Muscle layer of duodenum (tissue), 2 donors: Measurements from ENCODE around the gene BCAT1.
"Not testable (repeated sequence)": the region's sequence is repeated elsewhere in the genome, so short reads cannot be mapped to it uniquely, and the experiment has no call there.

Experiments
- H3K27ac ChIP-seq: one replicate; pipeline ENCODE4 v1.7.0; 2013; ENCODE audit warnings: mild to moderate bottlenecking, low read length
- H3K27me3 ChIP-seq: one replicate; pipeline ENCODE4 v1.7.0; 2013; ENCODE audit warnings: low read depth, mild to moderate bottlenecking, control low read depth, low read length
- H3K36me3 ChIP-seq, 2 donors: one replicate each; pipeline ENCODE4 v1.7.0; 2013; ENCODE audit warnings: low read length in 2 of 2, control low read depth in 1 of 2, mild to moderate bottlenecking in 1 of 2; ENCODE audit not compliant: insufficient read depth in 2 of 2, control insufficient read depth in 1 of 2
- H3K4me1 ChIP-seq, 2 donors: one replicate each; pipeline ENCODE4 v1.7.0; 2013; ENCODE audit warnings: low read length in 2 of 2, mild to moderate bottlenecking in 2 of 2, control low read depth in 1 of 2, moderate library complexity in 1 of 2; ENCODE audit not compliant: insufficient read depth in 2 of 2, control insufficient read depth in 1 of 2
- H3K4me3 ChIP-seq, 2 donors: one replicate each; pipeline ENCODE4 v1.7.0; 2013; ENCODE audit warnings: low read length in 2 of 2, low read depth in 1 of 2, mild to moderate bottlenecking in 1 of 2
- H3K9me3 ChIP-seq, 2 donors: one replicate each; pipeline ENCODE4 v1.7.0; 2013; ENCODE audit warnings: low read length in 2 of 2, control low read depth in 1 of 2, mild to moderate bottlenecking in 1 of 2; ENCODE audit not compliant: control insufficient read depth in 1 of 2
- donor health status: healthy.

Gene BCAT1

GRCh38 chr12:24979329-24979728 lies 30.4 kb upstream of the BCAT1 start:
- H3K27ac ChIP-seq: no peak overlapping the region
- no peaks in the 10 kb centered on the region for H3K27me3 ChIP-seq
- no peaks in the 10 kb centered on the region for H3K36me3 ChIP-seq

DNA sequence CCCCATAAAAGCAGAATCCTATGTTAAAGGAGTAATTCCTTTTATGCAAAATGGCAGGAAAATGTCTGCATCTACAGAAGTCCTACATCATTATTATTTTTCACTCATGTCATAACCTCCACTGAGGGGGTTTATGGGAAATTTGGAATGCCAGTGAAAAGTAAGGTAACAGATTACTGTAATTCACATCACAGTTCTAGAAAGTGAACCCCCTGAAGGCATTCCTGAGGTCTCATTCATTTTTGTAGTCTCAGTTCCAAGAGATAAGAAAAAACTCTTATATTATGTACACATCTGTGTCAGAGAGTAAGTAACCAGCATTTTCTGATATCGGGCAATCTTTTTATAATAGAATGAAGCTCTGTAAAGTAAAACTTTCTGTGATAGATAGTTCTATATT lies 28.8 kb upstream of the BCAT1 start:
- H3K9me3 ChIP-seq: no peaks in the 10 kb centered on the region
- no peaks in the 10 kb centered on the region for H3K27me3 ChIP-seq
- no peak overlapping the region for H3K4me3 ChIP-seq
- H3K27ac ChIP-seq: no peak overlapping the region
- no peaks in the 10 kb centered on the region for H3K4me1 ChIP-seq
- H3K36me3 ChIP-seq: no peaks in the 10 kb centered on the region

More at GRCh38 chr12:24979329-24979728, 30.4 kb upstream of the BCAT1 start:
- Histone ChIP-seq H3K9me3 (peaks cover 5 to 8% of the 10 kb centered on the region in 2 donors), H3K4me3 (no peak overlapping the region), H3K4me1 (no peaks in the 10 kb centered on the region)

- no peaks in the 10 kb centered on the region for H3K4me1 ChIP-seq
- H3K4me3 ChIP-seq: no peak overlapping the region
- H3K9me3 ChIP-seq: no peaks in the 10 kb centered on the region
- no peaks in the 10 kb centered on the region for H3K27me3 ChIP-seq
- no peaks in the 10 kb centered on the region for H3K36me3 ChIP-seq
- no peak overlapping the region for H3K27ac ChIP-seq
Measured at GRCh38 chr12:24977060-24977459, 28.2 kb upstream of the BCAT1 start.

- H3K27me3 ChIP-seq: no peaks in the 10 kb centered on the region
- H3K9me3 ChIP-seq: no peaks in the 10 kb centered on the region
- no peak overlapping the region for H3K4me3 ChIP-seq
- no peak overlapping the region for H3K27ac ChIP-seq
- H3K4me1 ChIP-seq: no peaks in the 10 kb centered on the region
- H3K36me3 ChIP-seq: no peaks in the 10 kb centered on the region
Measured at GRCh38 chr12:24975425-24975824, 26.5 kb upstream of the BCAT1 start.

- Histone ChIP-seq H3K27ac (no peak overlapping the region), H3K4me1 (no peaks in the 10 kb centered on the region), H3K4me3 (no peak overlapping the region), H3K27me3 (no peaks in the 10 kb centered on the region), H3K9me3 (no peaks in the 10 kb centered on the region), H3K36me3 (no peaks in the 10 kb centered on the region)
Measured at GRCh38 chr12:24974216-24974615, 25.3 kb upstream of the BCAT1 start.

DNA sequence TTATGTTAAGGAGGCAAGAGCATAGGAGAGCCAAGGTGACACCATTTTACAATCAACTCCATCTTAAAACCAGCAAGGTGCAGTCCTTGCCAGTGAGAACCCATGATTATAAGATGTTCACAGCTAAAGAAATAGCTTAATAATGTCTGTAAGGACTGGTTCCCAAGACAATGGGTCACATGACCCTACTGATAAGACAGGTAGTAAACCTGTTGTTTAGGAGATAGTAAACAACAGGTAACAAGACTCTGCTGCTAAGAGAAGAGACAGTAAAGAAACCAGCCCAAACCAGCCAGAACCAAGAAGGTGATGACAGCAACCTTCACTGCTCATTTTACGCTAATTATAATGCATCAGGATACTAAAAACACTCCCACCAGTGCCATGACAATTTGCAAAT lies 23.2 kb upstream of the BCAT1 start:
- no peak overlapping the region for H3K27ac ChIP-seq
- no peaks in the 10 kb centered on the region for H3K4me1 ChIP-seq
- no peaks in the 10 kb centered on the region for H3K36me3 ChIP-seq
- no peaks in the 10 kb centered on the region for H3K27me3 ChIP-seq
- H3K9me3 ChIP-seq: no peaks in the 10 kb centered on the region
- no peak overlapping the region for H3K4me3 ChIP-seq

GRCh38 chr12:24970177-24970576 lies 21.3 kb upstream of the BCAT1 start:
- no peaks in the 10 kb centered on the region for H3K9me3 ChIP-seq
- no peak overlapping the region for H3K4me3 ChIP-seq
- H3K27me3 ChIP-seq: no peaks in the 10 kb centered on the region
- no peaks in the 10 kb centered on the region for H3K4me1 ChIP-seq
- H3K27ac ChIP-seq: no peak overlapping the region
- no peaks in the 10 kb centered on the region for H3K36me3 ChIP-seq

- Histone ChIP-seq H3K27me3 (no peaks in the 10 kb centered on the region), H3K4me3 (no peak overlapping the region), H3K36me3 (no peaks in the 10 kb centered on the region), H3K4me1 (no peaks in the 10 kb centered on the region), H3K9me3 (peaks cover 0 to 5% of the 10 kb centered on the region in 2 donors), H3K27ac (no peak overlapping the region)
Measured at GRCh38 chr12:24966951-24967564, 18.2 kb upstream of the BCAT1 start.

DNA sequence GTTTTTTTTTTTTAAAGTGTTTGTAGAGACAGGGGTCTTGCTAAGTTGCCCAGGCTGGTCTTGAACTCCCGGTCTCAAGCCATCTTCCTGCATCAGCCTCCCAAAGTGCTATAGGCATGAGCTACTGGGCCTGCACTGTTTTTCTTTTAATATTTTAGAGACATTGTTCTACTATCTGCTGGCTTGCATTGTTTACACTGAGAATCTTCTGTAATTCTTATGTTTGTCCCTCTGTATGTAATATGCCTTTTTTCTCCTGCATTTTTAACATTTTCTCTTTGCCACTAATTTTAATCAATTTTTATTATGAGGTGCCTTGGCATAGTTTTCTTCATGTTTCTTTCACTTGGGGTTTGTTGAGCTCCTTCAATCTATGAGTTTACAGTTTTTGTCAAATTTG lies 15.4 kb upstream of the BCAT1 start:
- Histone ChIP-seq H3K27ac (no peak overlapping the region), H3K36me3 (no peaks in the 10 kb centered on the region), H3K9me3 (peaks cover 0 to 9% of the 10 kb centered on the region in 2 donors), H3K4me1 (no peaks in the 10 kb centered on the region), H3K27me3 (no peaks in the 10 kb centered on the region), H3K4me3 (no peak overlapping the region)

DNA sequence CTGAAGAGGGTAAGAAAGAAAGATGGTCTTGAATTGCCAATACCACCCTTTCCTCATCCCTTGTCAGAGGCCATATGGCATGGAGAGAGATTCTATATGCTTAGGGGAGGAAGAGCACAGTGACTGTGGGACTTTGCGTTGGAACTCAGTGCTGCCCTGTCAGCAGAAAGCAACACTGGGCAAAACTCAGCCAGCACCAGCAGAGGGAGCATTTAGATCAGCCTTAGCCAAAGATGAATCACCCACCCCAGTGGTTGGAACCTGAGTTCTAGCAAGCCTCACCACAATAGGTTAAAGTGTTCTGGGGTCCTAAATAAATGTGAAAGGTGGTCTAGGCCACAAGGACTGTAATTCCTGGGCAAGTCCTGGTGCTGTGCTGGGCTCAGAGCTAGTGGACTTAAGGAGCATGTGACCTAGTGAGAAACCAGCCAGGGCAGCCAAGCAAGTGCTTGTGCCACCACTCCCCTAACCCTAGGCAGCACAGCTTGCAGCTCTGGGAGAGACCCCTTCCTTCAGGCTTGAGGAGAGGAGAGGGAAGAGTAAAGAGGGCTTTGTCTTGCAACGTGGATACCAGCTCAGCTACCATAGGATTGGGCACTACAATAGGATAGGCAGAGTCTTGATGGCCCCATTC lies 11.4 kb upstream of the BCAT1 start:
- peaks cover 0 to 9% of the 10 kb centered on the region in 2 donors for H3K9me3 ChIP-seq
- H3K4me3 ChIP-seq: no peak overlapping the region
- no peaks in the 10 kb centered on the region for H3K4me1 ChIP-seq
- no peak overlapping the region for H3K27ac ChIP-seq
- no peaks in the 10 kb centered on the region for H3K36me3 ChIP-seq
- H3K27me3 ChIP-seq: no peaks in the 10 kb centered on the region

DNA sequence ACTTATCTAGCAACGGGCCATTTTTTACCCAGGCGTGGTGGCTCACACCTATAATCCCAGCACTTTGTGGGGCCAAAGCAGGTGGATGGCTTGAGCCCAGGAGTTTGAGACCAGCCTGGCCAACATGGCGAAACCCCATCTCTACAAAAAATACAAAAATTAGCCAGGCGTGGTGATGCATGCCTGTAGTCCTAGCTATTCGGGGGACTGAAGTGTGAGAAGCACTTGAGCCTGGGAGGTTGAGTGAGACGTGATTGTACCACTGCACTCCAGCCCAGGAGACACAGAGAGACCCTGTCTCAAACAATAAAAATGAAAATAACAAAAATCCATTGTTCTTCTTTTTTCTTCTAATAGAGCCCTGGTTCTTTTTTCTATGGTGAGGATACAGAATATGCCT lies 7.5 kb upstream of the BCAT1 start:
- H3K36me3 ChIP-seq, H3K9me3 ChIP-seq, H3K27ac ChIP-seq, H3K4me1 ChIP-seq, H3K4me3 ChIP-seq, H3K27me3 ChIP-seq: not testable (repeated sequence)

DNA sequence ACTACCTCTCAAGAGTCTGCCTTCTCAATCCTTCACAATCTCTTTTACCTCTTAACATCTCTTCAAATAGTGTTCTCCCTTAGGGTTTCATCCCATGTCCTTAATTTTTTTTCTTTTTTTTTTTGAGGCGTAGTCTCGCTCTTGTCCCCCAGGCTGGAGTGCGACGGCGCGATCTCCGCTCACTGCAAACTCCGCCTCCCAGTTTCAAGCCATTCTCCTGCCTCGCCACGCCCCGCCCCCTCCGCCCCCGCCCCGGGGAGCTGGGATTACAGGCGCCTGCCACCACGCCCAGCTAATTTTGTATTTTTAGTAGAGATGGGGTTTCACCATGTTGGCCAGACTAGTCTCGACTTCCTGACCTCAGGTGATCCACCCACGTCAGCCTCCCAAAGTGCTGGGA lies 7.0 kb upstream of the BCAT1 start:
- Histone ChIP-seq H3K4me3 (no peak overlapping the region), H3K4me1 (no peaks in the 10 kb centered on the region), H3K27ac (no peak overlapping the region), H3K27me3 (no peaks in the 10 kb centered on the region), H3K36me3 (no peaks in the 10 kb centered on the region), H3K9me3 (no peaks in the 10 kb centered on the region)
